ENCODE results near the gene SGCG.

GRCh38 chr13:23279321-23279720, 98.5 kb downstream of the SGCG start:
- TF ChIP-seq SUZ12 (IDR thresholded peaks at IDR 0.05), result no peak
- TF ChIP-seq HDGF (IDR thresholded peaks at IDR 0.05; ENCODE audit: borderline replicate concordance), result no peak
- TF ChIP-seq FOXA1 (IDR thresholded peaks at IDR 0.05), result no peak
- TF ChIP-seq LEF1 (IDR thresholded peaks at IDR 0.05; ENCODE audit: borderline replicate concordance), result no peak
- no peak for TF ChIP-seq SP1 (IDR thresholded peaks at IDR 0.05)
- no peak for TF ChIP-seq BHLHE40 (IDR thresholded peaks at IDR 0.05; ENCODE audit: borderline replicate concordance)
- TF ChIP-seq PKNOX1 (IDR thresholded peaks at IDR 0.05), result no peak
- no peak for TF ChIP-seq ZNF384 (IDR thresholded peaks at IDR 0.05)
- TF ChIP-seq L3MBTL2 (conservative IDR thresholded peaks at IDR 0.05), result no peak

Measured in HEK293T (cell line).